GM18909 (cell line): ENCODE data around the gene EXOC6B.
"Not testable (repeated sequence)": the region's sequence is repeated elsewhere in the genome, so short reads cannot be mapped to it uniquely, and the experiment has no call there.

Experiments
- ATAC-seq: cut with Tn5 transposase; IDR thresholded peaks from one replicate; pipeline ENCODE4 v1.9.1; 2021; ENCODE audit warnings: mild to moderate bottlenecking; ENCODE audit not compliant: unreplicated experiment, poor library complexity

EXOC6B gene

GRCh38 chr2:72629062-72629461, 196.8 kb downstream of the EXOC6B start:
- ATAC-seq = no peak

- no peak for ATAC-seq
Observed at GRCh38 chr2:72627083-72627482, 198.8 kb downstream of the EXOC6B start.

GRCh38 chr2:72625366-72625765, 200.5 kb downstream of the EXOC6B start:
- no peak for ATAC-seq

GRCh38 chr2:72623481-72623880, 202.4 kb downstream of the EXOC6B start:
- no peak for ATAC-seq

GRCh38 chr2:72619626-72620025, 206.2 kb downstream of the EXOC6B start:
- no peak for ATAC-seq

GRCh38 chr2:72613931-72614330, 211.9 kb downstream of the EXOC6B start:
- no peak for ATAC-seq

- no peak for ATAC-seq
Observed at GRCh38 chr2:72612614-72613160, 213.1 kb downstream of the EXOC6B start.

- no peak for ATAC-seq
Observed at GRCh38 chr2:72607189-72607588, 218.6 kb downstream of the EXOC6B start.

GRCh38 chr2:72605836-72606442, 219.9 kb downstream of the EXOC6B start:
- ATAC-seq = no peak

GRCh38 chr2:72604468-72604867, 221.4 kb downstream of the EXOC6B start:
- no peak for ATAC-seq

GRCh38 chr2:72603481-72603880, 222.4 kb downstream of the EXOC6B start:
- no peak for ATAC-seq

GRCh38 chr2:72602711-72603110, 223.1 kb downstream of the EXOC6B start:
- ATAC-seq = no peak

GRCh38 chr2:72602095-72602494, 223.7 kb downstream of the EXOC6B start:
- ATAC-seq = no peak

- not testable (repeated sequence) for ATAC-seq
Observed at GRCh38 chr2:72583836-72584235, 242.0 kb downstream of the EXOC6B start.

- ATAC-seq = no peak
Observed at GRCh38 chr2:72583376-72583775, 242.5 kb downstream of the EXOC6B start.

- ATAC-seq = no peak
Observed at GRCh38 chr2:72581560-72582181, 244.2 kb downstream of the EXOC6B start.

- peak; percentile 53 for ATAC-seq
Observed at GRCh38 chr2:72579591-72580180, 246.1 kb downstream of the EXOC6B start.

- no peak for ATAC-seq
Observed at GRCh38 chr2:72576861-72577260, 249.0 kb downstream of the EXOC6B start.

- no peak for ATAC-seq
Observed at GRCh38 chr2:72576459-72576858, 249.4 kb downstream of the EXOC6B start.

GRCh38 chr2:72574886-72575285, 250.9 kb downstream of the EXOC6B start:
- no peak for ATAC-seq

GRCh38 chr2:72573232-72573631, 252.6 kb downstream of the EXOC6B start:
- no peak for ATAC-seq

GRCh38 chr2:72572501-72572900, 253.3 kb downstream of the EXOC6B start:
- ATAC-seq = no peak
